ENCODE data around the gene PDE4D. TPM values are rescaled to one million over a fixed set of nuclear protein-coding genes. Genes with fewer than 3 reads are reported as not detected.

Gene PDE4D
- total RNA-seq, 2 experiments from 2014 or later: 68.5 to 69.8 TPM

- Mint-ChIP-seq H3K9me3 (ENCODE audit: low read depth) (no peaks in the 10 kb centered on the region), H3K36me3 (ENCODE audit: low read depth) (no peaks in the 10 kb centered on the region), H3K4me1 (peaks cover 8% of the 10 kb centered on the region), H3K27ac (no peak overlapping the region), H3K27me3 (peaks cover 3% of the 10 kb centered on the region), H3K4me3 (no peak overlapping the region)
- ChIA-PET CTCF (interaction anchor here (0.8 to 3.5 kb wide), 6 partner anchors 10 to 291 kb away, joined by 3 to 15 read pairs (median 4); no protein-coding TSS in a partner anchor), POLR2A (no interaction called here)
- no peak for ATAC-seq
- no peak for DNase-seq
- intact Hi-C loops (cut with DNase I, micrococcal nuclease): no loop called here
These were observed 715.5 kb downstream of the PDE4D start for GRCh38 chr5:59178071-59178470.

- no peaks in the 10 kb centered on the region for H3K36me3 Mint-ChIP-seq (ENCODE audit: low read depth)
- intact Hi-C loops (cut with DNase I, micrococcal nuclease): no loop called here
- DNase-seq (no peak), ATAC-seq (no peak)
- no peak overlapping the region for H3K4me3 Mint-ChIP-seq
- H3K27ac Mint-ChIP-seq: no peak overlapping the region
- H3K9me3 Mint-ChIP-seq (ENCODE audit: low read depth): no peaks in the 10 kb centered on the region
- peaks cover 3% of the 10 kb centered on the region for H3K27me3 Mint-ChIP-seq
- ChIA-PET CTCF (interaction anchor here (1.1 to 5.6 kb wide), 5 partner anchors 10 to 291 kb away, joined by 3 to 47 read pairs (median 6); no protein-coding TSS in a partner anchor), POLR2A (no interaction called here)
- H3K4me1 Mint-ChIP-seq: peaks cover 8% of the 10 kb centered on the region
These were observed 715.9 kb downstream of the PDE4D start for GRCh38 chr5:59177644-59178043.

GRCh38 chr5:59174248-59174844 is 719.2 kb downstream of the PDE4D start:
- CTCF ChIA-PET: interaction anchor here (0.6 to 5.6 kb wide), 45 partner anchors 9 to 534 kb away, joined by 3 to 84 read pairs (median 5); no protein-coding TSS in a partner anchor
- H3K27ac Mint-ChIP-seq: no peak overlapping the region
- DNase-seq (peak; percentile 47), ATAC-seq (peak; percentile 72)
- no peaks in the 10 kb centered on the region for H3K9me3 Mint-ChIP-seq (ENCODE audit: low read depth)
- no peak overlapping the region for H3K4me3 Mint-ChIP-seq
- peaks cover 16% of the 10 kb centered on the region for H3K4me1 Mint-ChIP-seq
- intact Hi-C loops (cut with DNase I, micrococcal nuclease): loop anchor here (1.0 to 5.0 kb wide), 6 partner anchors 47 to 288 kb away; no protein-coding TSS in a partner anchor
- POLR2A ChIA-PET: no interaction called here
- no peaks in the 10 kb centered on the region for H3K36me3 Mint-ChIP-seq (ENCODE audit: low read depth)
- H3K27me3 Mint-ChIP-seq: no peaks in the 10 kb centered on the region

GRCh38 chr5:59173578-59173977 is 719.9 kb downstream of the PDE4D start:
- H3K4me3 Mint-ChIP-seq: no peak overlapping the region
- ChIA-PET POLR2A (no interaction called here), CTCF (interaction anchor here (0.7 to 5.6 kb wide), 42 partner anchors 10 to 560 kb away, joined by 3 to 84 read pairs (median 5); no protein-coding TSS in a partner anchor)
- H3K27me3 Mint-ChIP-seq: no peaks in the 10 kb centered on the region
- no peak for ATAC-seq
- intact Hi-C loops (cut with DNase I, micrococcal nuclease): loop anchor here in 1 of 2 experiments (1.0 to 5.0 kb wide), 2 partner anchors 46 to 302 kb away; no protein-coding TSS in a partner anchor
- H3K36me3 Mint-ChIP-seq (ENCODE audit: low read depth): no peaks in the 10 kb centered on the region
- peaks cover 16% of the 10 kb centered on the region for H3K4me1 Mint-ChIP-seq
- H3K9me3 Mint-ChIP-seq (ENCODE audit: low read depth): no peaks in the 10 kb centered on the region
- no peak overlapping the region for H3K27ac Mint-ChIP-seq
- DNase-seq: no peak

- H3K27me3 Mint-ChIP-seq: no peaks in the 10 kb centered on the region
- H3K4me3 Mint-ChIP-seq: no peak overlapping the region
- CTCF ChIA-PET: no interaction called here
- POLR2A ChIA-PET: no interaction called here
- DNase-seq (no peak), ATAC-seq (peak; percentile 71)
- peaks cover 8% of the 10 kb centered on the region for H3K4me1 Mint-ChIP-seq
- H3K36me3 Mint-ChIP-seq (ENCODE audit: low read depth): no peaks in the 10 kb centered on the region
- no peak overlapping the region for H3K27ac Mint-ChIP-seq
- intact Hi-C loops (cut with DNase I, micrococcal nuclease): loop anchor here in 1 of 2 experiments (5.0 kb wide), 1 partner anchor 44 kb away; no protein-coding TSS in a partner anchor
- H3K9me3 Mint-ChIP-seq (ENCODE audit: low read depth): no peaks in the 10 kb centered on the region
These were observed 722.4 kb downstream of the PDE4D start for GRCh38 chr5:59171131-59171530.

- H3K27ac Mint-ChIP-seq: no peak overlapping the region
- peaks cover 8% of the 10 kb centered on the region for H3K4me1 Mint-ChIP-seq
- no peaks in the 10 kb centered on the region for H3K27me3 Mint-ChIP-seq
- CTCF ChIA-PET: interaction anchor here (1.0 kb wide), 1 partner anchor 150 kb away, joined by 3 read pairs; no protein-coding TSS in a partner anchor
- POLR2A ChIA-PET: no interaction called here
- intact Hi-C loops (cut with DNase I, micrococcal nuclease): loop anchor here in 1 of 2 experiments (5.0 kb wide), 1 partner anchor 42 kb away; no protein-coding TSS in a partner anchor
- H3K4me3 Mint-ChIP-seq: no peak overlapping the region
- no peaks in the 10 kb centered on the region for H3K36me3 Mint-ChIP-seq (ENCODE audit: low read depth)
- DNase-seq (no peak), ATAC-seq (no peak)
- H3K9me3 Mint-ChIP-seq (ENCODE audit: low read depth): no peaks in the 10 kb centered on the region
These were observed 723.8 kb downstream of the PDE4D start for GRCh38 chr5:59169768-59170150.

- ATAC-seq (no peak), DNase-seq (no peak)
- no peak overlapping the region for H3K4me3 Mint-ChIP-seq
- H3K36me3 Mint-ChIP-seq (ENCODE audit: low read depth): no peaks in the 10 kb centered on the region
- no peak overlapping the region for H3K27ac Mint-ChIP-seq
- H3K9me3 Mint-ChIP-seq (ENCODE audit: low read depth): no peaks in the 10 kb centered on the region
- ChIA-PET CTCF (interaction anchor here (1.0 kb wide), 1 partner anchor 149 kb away, joined by 3 read pairs; no protein-coding TSS in a partner anchor), POLR2A (no interaction called here)
- H3K4me1 Mint-ChIP-seq: peaks cover 8% of the 10 kb centered on the region
- intact Hi-C loops (cut with DNase I, micrococcal nuclease): no loop called here
- H3K27me3 Mint-ChIP-seq: no peaks in the 10 kb centered on the region
These were observed 724.3 kb downstream of the PDE4D start for GRCh38 chr5:59169081-59169767.

GRCh38 chr5:59168067-59168466 is 725.5 kb downstream of the PDE4D start:
- no peaks in the 10 kb centered on the region for H3K27me3 Mint-ChIP-seq
- H3K4me3 Mint-ChIP-seq: no peak overlapping the region
- POLR2A ChIA-PET: no interaction called here
- no peak overlapping the region for H3K27ac Mint-ChIP-seq
- CTCF ChIA-PET: interaction anchor here (0.8 to 1.7 kb wide), 4 partner anchors 20 to 133 kb away, joined by 3 to 5 read pairs (median 4); no protein-coding TSS in a partner anchor
- no peak for ATAC-seq
- H3K4me1 Mint-ChIP-seq: peaks cover 8% of the 10 kb centered on the region
- intact Hi-C loops (cut with DNase I, micrococcal nuclease): no loop called here
- no peaks in the 10 kb centered on the region for H3K36me3 Mint-ChIP-seq (ENCODE audit: low read depth)
- DNase-seq: no peak
- no peaks in the 10 kb centered on the region for H3K9me3 Mint-ChIP-seq (ENCODE audit: low read depth)

GRCh38 chr5:59164041-59164830 is 729.3 kb downstream of the PDE4D start:
- Mint-ChIP-seq H3K27ac (no peak overlapping the region), H3K4me3 (no peak overlapping the region), H3K27me3 (no peaks in the 10 kb centered on the region), H3K9me3 (ENCODE audit: low read depth) (no peaks in the 10 kb centered on the region), H3K4me1 (peaks cover 15% of the 10 kb centered on the region), H3K36me3 (ENCODE audit: low read depth) (no peaks in the 10 kb centered on the region)
- no peak for ATAC-seq
- no peak for DNase-seq
- POLR2A ChIA-PET: interaction anchor here (0.7 kb wide), 1 partner anchor 278 kb away, joined by 3 read pairs; no protein-coding TSS in a partner anchor
- intact Hi-C loops (cut with DNase I, micrococcal nuclease): no loop called here
- CTCF ChIA-PET: interaction anchor here (0.6 to 4.5 kb wide), 5 partner anchors 10 to 560 kb away, joined by 3 to 29 read pairs (median 4); no protein-coding TSS in a partner anchor

GRCh38 chr5:59161221-59162105 is 732.1 kb downstream of the PDE4D start:
- no peaks in the 10 kb centered on the region for H3K36me3 Mint-ChIP-seq (ENCODE audit: low read depth)
- H3K9me3 Mint-ChIP-seq (ENCODE audit: low read depth): no peaks in the 10 kb centered on the region
- CTCF ChIA-PET: interaction anchor here (1.4 to 4.5 kb wide), 3 partner anchors 12 to 125 kb away, joined by 5 to 29 read pairs (median 10); no protein-coding TSS in a partner anchor
- DNase-seq (no peak), ATAC-seq (peak; percentile 58)
- intact Hi-C loops (cut with DNase I, micrococcal nuclease): loop anchor here in 1 of 2 experiments (1.0 kb wide), 1 partner anchor 36 kb away; no protein-coding TSS in a partner anchor
- H3K27ac Mint-ChIP-seq: peak overlapping the region; percentile 59
- H3K4me1 Mint-ChIP-seq: peaks cover 15% of the 10 kb centered on the region
- no peaks in the 10 kb centered on the region for H3K27me3 Mint-ChIP-seq
- POLR2A ChIA-PET: no interaction called here
- H3K4me3 Mint-ChIP-seq: no peak overlapping the region

Measured in activated CD4-positive, alpha-beta T cell treated with anti-CD3 and anti-CD28 coated beads for 36 hours (primary cell).